ENCODE measurements around the gene MPI.
"Not testable (repeated sequence)": the region's sequence is repeated elsewhere in the genome, so short reads cannot be mapped to it uniquely, and the experiment has no call there.

The MPI gene

DNA sequence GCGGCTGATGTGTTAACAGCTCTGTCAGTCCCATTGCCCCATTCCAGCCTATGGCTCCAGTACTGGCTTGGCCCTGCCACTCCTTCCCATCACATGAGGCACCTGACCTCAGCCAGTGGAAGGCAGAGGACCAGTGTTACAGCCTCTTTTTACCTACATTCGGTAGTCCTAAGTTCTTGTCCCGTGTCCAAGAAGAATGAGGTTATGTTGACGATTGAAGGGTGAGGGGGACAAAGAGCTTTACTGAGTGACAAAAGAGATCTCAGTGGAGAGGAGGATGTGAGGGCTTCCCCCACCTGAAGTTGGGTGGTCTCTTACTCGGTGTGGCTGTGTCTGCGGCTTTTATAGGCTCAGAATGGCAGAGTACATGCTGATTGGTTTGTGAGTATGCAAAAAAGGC is 7.3 kb upstream of the MPI start:
- Mint-ChIP-seq H3K27ac (peak overlapping the region; percentile 73), H3K4me3 (no peak overlapping the region), H3K27me3 (ENCODE audit: low read depth, poor library complexity) (peaks cover 15% of the 10 kb centered on the region), H3K4me1 (peaks cover 11% of the 10 kb centered on the region), H3K9me3 (peaks cover 5% of the 10 kb centered on the region), H3K36me3 (ENCODE audit: low read depth) (no peaks in the 10 kb centered on the region)
- DNase-seq = no peak
- TF ChIP-seq, protein P1, sequence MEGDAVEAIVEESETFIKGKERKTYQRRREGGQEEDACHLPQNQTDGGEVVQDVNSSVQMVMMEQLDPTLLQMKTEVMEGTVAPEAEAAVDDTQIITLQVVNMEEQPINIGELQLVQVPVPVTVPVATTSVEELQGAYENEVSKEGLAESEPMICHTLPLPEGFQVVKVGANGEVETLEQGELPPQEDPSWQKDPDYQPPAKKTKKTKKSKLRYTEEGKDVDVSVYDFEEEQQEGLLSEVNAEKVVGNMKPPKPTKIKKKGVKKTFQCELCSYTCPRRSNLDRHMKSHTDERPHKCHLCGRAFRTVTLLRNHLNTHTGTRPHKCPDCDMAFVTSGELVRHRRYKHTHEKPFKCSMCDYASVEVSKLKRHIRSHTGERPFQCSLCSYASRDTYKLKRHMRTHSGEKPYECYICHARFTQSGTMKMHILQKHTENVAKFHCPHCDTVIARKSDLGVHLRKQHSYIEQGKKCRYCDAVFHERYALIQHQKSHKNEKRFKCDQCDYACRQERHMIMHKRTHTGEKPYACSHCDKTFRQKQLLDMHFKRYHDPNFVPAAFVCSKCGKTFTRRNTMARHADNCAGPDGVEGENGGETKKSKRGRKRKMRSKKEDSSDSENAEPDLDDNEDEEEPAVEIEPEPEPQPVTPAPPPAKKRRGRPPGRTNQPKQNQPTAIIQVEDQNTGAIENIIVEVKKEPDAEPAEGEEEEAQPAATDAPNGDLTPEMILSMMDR (IDR thresholded peaks at IDR 0.05) = no peak

DNA sequence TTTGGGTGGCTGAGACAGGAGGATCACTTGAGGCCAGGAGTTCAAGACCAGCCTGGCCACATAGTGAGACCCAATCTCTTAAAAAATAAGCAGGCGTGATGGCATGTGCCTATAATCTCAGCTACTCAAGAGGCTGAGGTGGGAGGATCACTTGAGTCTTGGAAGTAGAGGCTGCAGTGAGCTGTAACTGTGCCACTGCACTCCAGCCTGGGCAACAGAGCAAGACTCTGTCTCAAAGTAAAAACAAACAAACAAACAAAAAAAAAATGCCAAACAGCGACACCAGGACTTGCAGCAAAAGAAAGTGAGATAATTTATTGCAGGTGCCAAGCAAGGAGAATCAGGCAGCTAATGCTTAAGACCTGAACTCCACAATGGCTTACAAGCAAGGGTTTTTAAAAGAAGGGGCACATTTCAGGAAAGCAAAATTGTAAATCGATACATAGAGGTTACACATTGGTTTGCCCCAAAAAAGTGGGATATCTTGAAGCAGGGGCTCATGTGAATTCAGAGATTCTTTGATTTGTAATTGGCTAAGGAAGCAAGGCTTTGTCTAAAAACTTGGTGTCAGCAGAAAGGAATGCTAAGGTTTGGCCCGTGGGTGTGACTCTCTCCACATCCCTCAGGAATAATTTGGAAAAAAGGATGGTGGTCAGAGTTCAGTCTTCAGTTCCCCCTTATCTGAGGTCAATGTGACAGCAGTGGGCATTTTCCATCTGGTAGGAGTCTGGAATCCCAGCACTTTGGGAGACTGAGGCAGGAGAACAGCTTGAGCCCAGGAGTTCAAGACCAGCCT is 5.2 kb upstream of the MPI start:
- peaks cover 23% of the 10 kb centered on the region for H3K4me1 Mint-ChIP-seq
- H3K36me3 Mint-ChIP-seq (ENCODE audit: low read depth) = no peaks in the 10 kb centered on the region
- TF ChIP-seq, protein P1 (IDR thresholded peaks at IDR 0.05) = no peak
- H3K4me3 Mint-ChIP-seq = no peak overlapping the region
- H3K27me3 Mint-ChIP-seq (ENCODE audit: low read depth, poor library complexity) = peaks cover 15% of the 10 kb centered on the region
- no peak for DNase-seq
- peaks cover 5% of the 10 kb centered on the region for H3K9me3 Mint-ChIP-seq
- H3K27ac Mint-ChIP-seq = no peak overlapping the region

DNA sequence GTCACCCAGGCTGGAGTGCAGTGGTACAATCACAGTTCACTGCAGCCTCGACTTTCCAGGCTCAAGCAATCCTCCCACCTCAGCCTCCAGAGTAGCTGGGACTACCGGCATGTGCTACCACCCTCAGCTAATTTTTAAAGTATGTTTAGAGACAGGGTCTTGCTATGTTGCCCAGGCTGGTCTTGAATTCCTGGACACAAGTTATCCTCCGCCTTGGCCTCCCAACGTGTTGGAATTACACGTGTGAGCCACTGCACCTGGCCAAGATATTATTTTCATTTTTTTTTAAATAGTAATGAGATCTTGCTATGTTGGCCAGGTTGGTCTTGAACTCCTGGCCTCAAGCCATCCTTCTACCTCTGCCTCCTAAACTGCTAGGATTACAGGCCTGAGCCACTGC is 4.4 kb upstream of the MPI start:
- Mint-ChIP-seq H3K4me1 (peaks cover 28% of the 10 kb centered on the region), H3K27ac (no peak overlapping the region), H3K27me3 (ENCODE audit: low read depth, poor library complexity) (peaks cover 15% of the 10 kb centered on the region), H3K9me3 (peaks cover 5% of the 10 kb centered on the region), H3K4me3 (no peak overlapping the region), H3K36me3 (ENCODE audit: low read depth) (no peaks in the 10 kb centered on the region)
- no peak for DNase-seq
- TF ChIP-seq, protein P1 (IDR thresholded peaks at IDR 0.05) = no peak

DNA sequence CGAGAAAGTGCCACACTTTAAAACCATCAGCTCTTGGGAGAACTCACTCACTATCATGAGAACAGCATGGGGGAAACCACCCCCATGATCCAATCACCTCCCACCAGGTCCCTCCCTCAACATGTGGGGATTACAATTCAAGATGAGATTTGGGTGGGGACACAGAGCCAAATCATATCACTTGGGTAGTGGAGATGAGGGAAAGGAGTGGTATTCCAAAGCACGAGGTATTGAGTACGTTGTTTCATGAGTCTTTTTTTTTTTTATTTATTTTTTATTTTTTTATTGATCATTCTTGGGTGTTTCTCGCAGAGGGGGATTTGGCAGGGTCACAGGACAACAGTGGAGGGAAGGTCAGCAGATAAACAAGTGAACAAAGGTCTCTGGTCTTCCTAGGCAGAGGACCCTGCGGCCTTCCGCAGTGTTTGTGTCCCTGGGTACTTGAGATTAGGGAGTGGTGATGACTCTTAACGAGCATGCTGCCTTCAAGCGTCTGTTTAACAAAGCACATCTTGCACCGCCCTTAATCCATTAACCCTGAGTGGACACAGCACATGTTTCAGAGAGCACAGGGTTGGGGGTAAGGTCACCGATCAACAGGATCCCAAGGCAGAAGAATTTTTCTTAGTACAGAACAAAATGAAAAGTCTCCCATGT is 2.2 kb upstream of the MPI start:
- H3K27ac Mint-ChIP-seq; H3K4me3 Mint-ChIP-seq; H3K9me3 Mint-ChIP-seq; H3K36me3 Mint-ChIP-seq (ENCODE audit: low read depth); DNase-seq: not testable (repeated sequence)
- peaks cover 15% of the 10 kb centered on the region for H3K27me3 Mint-ChIP-seq (ENCODE audit: low read depth, poor library complexity)
- peaks cover 39% of the 10 kb centered on the region for H3K4me1 Mint-ChIP-seq

DNA sequence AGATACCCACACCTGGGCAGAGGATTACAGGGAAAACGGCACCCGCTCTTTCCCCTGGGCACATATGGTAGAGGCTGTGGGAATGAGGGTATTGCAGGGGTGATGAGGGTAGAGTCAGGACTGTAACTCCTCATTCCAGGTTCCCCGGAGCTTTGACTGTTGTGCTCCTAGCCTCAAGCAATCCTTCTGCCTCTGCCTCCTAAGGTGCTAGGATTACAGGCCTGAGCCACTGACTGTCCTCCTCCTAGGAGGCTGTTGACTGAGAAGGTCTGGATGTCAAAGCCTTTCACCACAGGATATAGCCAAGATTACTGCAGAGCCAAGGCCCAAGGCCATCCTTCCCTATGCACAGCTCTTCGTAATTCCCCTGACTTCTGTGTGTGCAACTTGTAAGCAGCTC is 1.1 kb upstream of the MPI start:
- Mint-ChIP-seq H3K9me3 (no peaks in the 10 kb centered on the region), H3K27me3 (ENCODE audit: low read depth, poor library complexity) (peaks cover 10% of the 10 kb centered on the region), H3K36me3 (ENCODE audit: low read depth) (peaks cover 13% of the 10 kb centered on the region), H3K4me1 (peaks cover 39% of the 10 kb centered on the region), H3K4me3 (peak overlapping the region; percentile 88), H3K27ac (no peak overlapping the region)
- TF ChIP-seq, protein P1 (IDR thresholded peaks at IDR 0.05) = no peak
- DNase-seq = no peak

DNA sequence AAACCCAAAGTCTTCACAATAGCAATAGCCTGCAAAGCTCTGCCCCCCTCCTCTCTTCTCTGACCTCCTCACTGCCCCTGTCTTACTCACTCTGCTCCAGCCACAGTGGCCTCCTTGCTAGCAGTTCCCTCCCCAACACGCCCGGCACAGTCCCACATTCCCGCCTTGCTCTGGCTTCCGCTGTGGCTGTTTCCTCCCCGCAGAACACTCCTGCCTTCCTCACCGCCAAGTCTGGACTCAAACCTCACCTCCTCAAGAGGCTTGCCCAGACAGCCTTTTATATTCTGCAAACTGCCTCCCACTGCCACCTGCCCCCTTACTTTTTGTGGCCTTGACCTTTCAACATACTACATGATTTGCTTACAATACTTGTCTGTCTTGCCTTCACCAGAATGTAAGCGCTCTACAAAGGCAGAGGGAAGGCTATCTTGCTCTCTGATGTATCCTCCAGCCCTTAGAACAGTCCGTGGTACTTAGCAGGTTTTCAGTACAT is 406 bp upstream of the MPI start:
- Mint-ChIP-seq H3K4me3 (peak overlapping the region; percentile 88), H3K9me3 (no peaks in the 10 kb centered on the region), H3K27me3 (ENCODE audit: low read depth, poor library complexity) (peaks cover 10% of the 10 kb centered on the region), H3K36me3 (ENCODE audit: low read depth) (peaks cover 17% of the 10 kb centered on the region), H3K27ac (peak overlapping the region; percentile 19), H3K4me1 (peaks cover 38% of the 10 kb centered on the region)
- DNase-seq = peak; percentile 50
- TF ChIP-seq, protein P1 (IDR thresholded peaks at IDR 0.05) = no peak
